ENCODE data around the gene PEAK1.

The PEAK1 gene

GRCh38 chr15:77071305-77072223 is 348.3 kb downstream of the PEAK1 start:
- DNase-seq (ENCODE audit: extremely low spot score, insufficient read length, low read depth), result no peak

DNA sequence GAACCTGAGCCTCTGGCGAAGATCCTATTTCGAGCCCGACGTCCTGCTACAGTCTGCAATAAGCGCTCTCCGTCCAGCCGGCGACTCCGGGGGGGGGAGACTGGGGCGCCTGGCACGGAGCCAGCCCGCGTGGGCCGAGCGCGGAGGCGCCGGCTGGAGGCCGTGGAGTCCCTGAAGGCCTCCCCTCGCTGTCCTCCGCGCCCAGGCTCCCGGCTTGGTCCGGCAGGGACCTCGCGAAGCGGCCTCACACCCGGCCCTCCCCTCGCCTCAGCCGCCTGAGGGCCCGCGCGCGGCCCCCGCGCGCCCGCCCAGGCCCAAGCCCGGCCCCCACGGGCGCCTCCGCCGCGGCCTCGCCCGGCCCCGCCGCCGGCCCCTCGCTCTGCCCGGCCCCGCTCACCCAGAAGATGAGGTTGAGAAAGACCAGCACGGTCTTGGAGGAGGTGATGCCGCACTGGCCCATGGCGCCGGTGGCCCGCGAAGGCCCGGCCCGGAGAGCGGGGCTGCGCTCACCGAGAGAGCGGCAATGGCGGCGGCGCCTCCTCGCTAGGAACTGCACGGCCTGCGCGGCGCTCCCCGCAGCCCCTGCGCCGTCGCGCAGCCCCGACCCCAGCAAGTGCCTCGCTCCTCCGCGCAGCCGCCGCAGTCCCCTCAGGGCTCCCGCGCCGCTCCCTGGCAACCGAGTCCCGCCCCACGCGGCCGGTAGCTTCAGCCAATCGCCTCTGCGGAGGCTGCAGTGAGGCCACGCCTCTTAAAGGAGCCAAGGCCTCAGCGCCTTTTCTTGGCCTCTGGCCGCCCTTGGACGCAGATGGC is 349.2 kb downstream of the PEAK1 start, which contains the start of gene TSPAN3:
Gene TSPAN3 (minus strand): TSS at position 615 of the 810 bp plus-strand sequence. CDS start 155 bp downstream, at position 460.
- DNase-seq (ENCODE audit: extremely low spot score, insufficient read length, low read depth) (peak; percentile 87), FAIRE-seq (peak; percentile 90)

More at GRCh38 chr15:77071305-77072223, 348.3 kb downstream of the PEAK1 start:
- FAIRE-seq, result no peak

- no peak for DNase-seq (ENCODE audit: extremely low spot score, insufficient read length, low read depth)
- FAIRE-seq, result no peak
These were observed 349.8 kb downstream of the PEAK1 start for GRCh38 chr15:77070180-77070494.

DNA sequence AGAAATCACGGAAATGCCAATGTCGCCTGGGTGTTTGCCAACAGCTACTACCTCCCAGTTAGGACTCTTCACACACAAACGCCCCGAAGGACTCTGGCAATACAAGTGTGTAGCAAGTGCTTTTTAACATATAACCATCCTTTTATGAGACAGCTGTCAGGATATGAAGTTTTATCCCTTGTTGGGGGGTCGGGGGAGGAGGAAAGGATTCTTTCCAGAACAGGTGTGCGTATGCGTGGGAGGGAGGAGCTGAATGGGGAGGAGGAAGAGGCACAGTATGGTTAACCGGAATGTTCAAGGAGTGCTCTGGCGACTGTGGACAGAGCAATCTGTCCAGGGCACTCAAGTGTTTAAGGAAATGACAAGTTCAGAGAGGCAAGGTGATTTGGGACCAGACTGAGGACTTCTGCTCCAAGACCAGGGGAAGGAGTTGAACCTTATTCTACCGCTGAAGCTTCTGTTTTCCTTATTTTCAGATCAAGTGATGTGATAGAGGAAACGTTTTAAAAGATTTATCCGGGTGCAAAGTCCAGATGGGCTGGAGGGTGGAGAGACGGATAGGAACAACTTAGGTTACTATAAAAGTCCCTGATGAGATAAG is 350.3 kb downstream of the PEAK1 start:
- FAIRE-seq, result no peak
- DNase-seq (ENCODE audit: extremely low spot score, insufficient read length, low read depth), result no peak

DNA sequence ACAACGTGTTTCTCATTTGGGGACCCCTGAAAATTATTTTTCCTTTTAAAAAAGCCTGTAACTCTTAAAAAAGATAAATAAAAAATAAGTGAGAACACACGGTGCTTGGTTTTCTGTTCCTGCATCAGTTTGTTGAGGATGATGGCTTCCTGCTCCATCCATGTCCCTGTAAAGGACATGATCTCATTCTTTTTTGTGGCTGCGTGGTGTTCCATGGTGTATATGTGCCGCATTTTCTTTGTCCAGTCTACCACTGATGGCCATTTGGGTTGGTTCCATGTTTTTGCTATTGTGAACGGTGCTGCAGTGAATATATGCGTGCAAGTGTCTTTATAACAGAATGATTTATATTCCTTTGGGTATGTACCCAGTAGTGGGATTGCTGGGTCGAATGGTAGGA is 351.3 kb downstream of the PEAK1 start:
- FAIRE-seq, result no peak
- DNase-seq (ENCODE audit: extremely low spot score, insufficient read length, low read depth), result no peak

GRCh38 chr15:77067691-77068367 is 352.1 kb downstream of the PEAK1 start:
- FAIRE-seq, result peak; percentile 65
- DNase-seq (ENCODE audit: extremely low spot score, insufficient read length, low read depth), result no peak

- DNase-seq (ENCODE audit: extremely low spot score, insufficient read length, low read depth) (no peak), FAIRE-seq (no peak)
These were observed 352.8 kb downstream of the PEAK1 start for GRCh38 chr15:77066971-77067690.

DNA sequence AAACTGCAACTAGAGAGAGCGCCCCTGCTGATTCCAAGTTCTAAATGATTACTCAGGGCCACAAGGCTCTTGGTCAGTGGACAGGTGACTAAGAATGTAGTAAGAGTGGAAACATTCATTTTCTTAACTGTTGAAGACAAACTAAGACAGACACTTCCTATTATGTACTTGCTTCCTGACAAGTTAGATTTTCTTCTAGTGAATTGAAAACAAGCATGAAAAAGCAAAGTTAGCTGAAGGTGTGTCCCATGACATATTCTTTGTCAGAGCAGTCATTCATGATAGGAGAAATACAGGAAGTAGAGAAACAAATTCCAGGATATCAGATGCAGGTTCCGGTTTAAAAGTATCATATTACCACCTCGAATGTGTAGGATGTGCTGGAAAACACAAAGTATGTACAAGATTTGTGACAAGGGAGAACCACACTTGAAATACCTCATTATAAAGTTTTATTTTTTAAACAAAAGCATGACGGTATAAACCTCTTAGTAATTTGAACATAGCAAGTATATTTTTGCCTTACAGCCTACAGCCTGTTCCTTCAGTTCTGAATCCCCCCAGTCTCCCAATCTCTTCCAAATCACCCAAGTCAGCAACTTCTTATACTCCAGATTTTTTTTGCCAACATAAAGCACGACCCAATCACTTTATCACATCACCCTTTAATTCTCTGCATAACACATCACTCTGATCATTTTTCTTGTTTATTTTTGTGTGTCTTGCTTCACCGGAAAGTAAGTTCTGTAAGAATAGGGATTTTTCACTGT is 355.2 kb downstream of the PEAK1 start:
- no peak for FAIRE-seq
- no peak for DNase-seq (ENCODE audit: extremely low spot score, insufficient read length, low read depth)

DNA sequence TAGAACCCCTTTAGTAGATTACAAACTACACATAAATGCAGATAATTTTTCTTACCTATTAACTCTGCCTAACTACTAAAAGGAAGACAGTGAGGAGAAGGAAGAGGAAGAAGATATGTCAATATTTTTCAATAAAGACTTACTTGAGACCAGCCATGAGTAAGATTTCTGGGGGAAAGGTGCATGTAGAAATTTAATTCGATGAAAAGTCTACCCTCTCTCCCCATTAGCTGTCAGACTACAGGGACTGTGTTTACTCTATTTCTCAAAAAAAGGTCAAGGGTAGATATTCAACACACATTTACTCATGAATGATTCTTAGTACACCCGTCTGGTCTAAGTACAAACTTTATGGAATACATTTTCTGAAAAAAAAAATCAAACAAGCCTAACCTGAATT is 355.8 kb downstream of the PEAK1 start:
- no peak for DNase-seq (ENCODE audit: extremely low spot score, insufficient read length, low read depth)
- no peak for FAIRE-seq

DNA sequence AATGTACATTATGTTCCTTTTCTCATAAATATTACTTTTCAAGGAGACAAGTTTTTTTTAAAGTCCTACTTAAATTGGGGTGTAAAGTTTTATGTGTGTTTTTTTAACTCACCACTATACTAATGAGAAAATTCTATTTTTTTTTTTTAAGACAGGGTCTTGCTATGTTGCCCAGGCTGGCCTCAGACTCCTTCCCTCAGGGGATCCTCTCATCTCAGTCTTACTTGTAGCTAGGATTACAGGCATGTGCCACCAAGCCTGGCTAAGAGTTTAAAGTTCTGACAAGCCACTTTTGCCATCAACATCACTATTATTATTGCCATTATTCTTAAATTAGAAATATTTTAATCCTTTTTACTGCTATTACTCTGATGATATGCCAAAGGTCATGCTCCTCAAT is 356.7 kb downstream of the PEAK1 start:
- DNase-seq (ENCODE audit: extremely low spot score, insufficient read length, low read depth) (no peak), FAIRE-seq (no peak)

- DNase-seq (ENCODE audit: extremely low spot score, insufficient read length, low read depth) (no peak), FAIRE-seq (no peak)
These were observed 359.4 kb downstream of the PEAK1 start for GRCh38 chr15:77060546-77060945.

DNA sequence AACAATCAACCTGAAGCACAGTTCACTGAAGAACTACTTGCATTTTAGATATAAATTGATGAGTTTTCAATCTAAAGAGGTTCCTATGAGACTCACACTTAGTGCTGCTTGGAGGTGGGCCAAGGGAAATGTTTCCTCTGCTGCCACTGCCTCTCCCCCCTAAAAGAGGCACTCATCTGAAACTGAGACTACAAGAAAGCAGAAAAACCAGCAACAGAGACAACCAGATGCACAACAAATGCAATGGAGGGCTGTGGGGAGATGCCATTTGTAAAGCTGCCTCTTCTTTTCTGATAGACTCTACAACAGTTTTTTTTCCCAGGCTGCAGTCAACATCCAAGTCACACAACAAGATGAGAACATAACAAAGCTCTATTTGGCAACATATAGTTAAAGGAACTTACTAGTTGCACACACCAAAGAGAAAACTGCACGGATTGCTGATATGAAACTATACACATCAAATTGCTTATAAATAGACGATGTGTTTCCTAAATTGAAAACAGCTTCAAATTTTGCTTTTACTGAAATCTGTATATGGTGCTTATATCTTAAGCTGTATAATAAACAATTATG is 360.0 kb downstream of the PEAK1 start:
- peak; percentile 82 for FAIRE-seq
- DNase-seq (ENCODE audit: extremely low spot score, insufficient read length, low read depth), result no peak

DNA sequence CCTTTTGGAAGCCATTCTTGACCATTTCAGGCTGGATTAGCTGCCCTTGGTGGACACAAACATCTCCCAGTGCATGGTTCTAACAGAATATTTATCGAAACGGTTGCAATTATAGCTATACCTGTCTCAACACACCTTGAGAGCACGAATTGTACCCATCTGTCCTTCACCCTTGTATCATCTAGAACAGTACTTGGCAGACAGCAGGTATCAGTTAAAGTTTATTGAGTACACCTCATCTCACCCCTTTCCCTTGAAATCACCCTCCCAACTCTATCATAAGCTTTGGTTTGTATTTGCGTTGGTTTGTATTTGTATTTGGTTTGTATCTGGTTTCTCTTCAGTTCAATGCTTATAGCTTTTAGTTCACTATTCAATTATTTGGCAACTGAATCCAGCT is 361.4 kb downstream of the PEAK1 start:
- FAIRE-seq (no peak), DNase-seq (ENCODE audit: extremely low spot score, insufficient read length, low read depth) (no peak)

GRCh38 chr15:77057685-77058084 is 362.2 kb downstream of the PEAK1 start:
- DNase-seq (ENCODE audit: extremely low spot score, insufficient read length, low read depth) (no peak), FAIRE-seq (no peak)

GRCh38 chr15:77057072-77057471 is 362.8 kb downstream of the PEAK1 start:
- FAIRE-seq (no peak), DNase-seq (ENCODE audit: extremely low spot score, insufficient read length, low read depth) (no peak)

- FAIRE-seq (no peak), DNase-seq (ENCODE audit: extremely low spot score, insufficient read length, low read depth) (no peak)
These were observed 366.2 kb downstream of the PEAK1 start for GRCh38 chr15:77053709-77054108.

GRCh38 chr15:77052556-77052955 is 367.3 kb downstream of the PEAK1 start:
- DNase-seq (ENCODE audit: extremely low spot score, insufficient read length, low read depth) (no peak), FAIRE-seq (no peak)
